ENCODE measurements around the gene RPL35.

- TF ChIP-seq CTCF (IDR thresholded peaks at IDR 0.05) (no peak), POLR2A (IDR thresholded peaks at IDR 0.05) (no peak), POLR2AphosphoS5 (IDR thresholded peaks at IDR 0.05) (no peak)
These were observed 26.7 kb downstream of the RPL35 start for GRCh38 chr9:124835026-124835557.
